ENCODE measurements around the gene ESPN.
A peak's percentile ranks its signal among the peaks of the same experiment; 100 is the strongest.

- peak in 1 of 11 experiments; percentile 6 for TF ChIP-seq CTCF (IDR thresholded peaks at IDR 0.05 in 8 of 11, conservative IDR thresholded peaks at IDR 0.05 in 3 of 11)
- TF ChIP-seq POLR2AphosphoS5 (IDR thresholded peaks at IDR 0.05) = peak; percentile 86 to 91 (median 91)
- TF ChIP-seq POLR2A (IDR thresholded peaks at IDR 0.05) = no peak
Measured at GRCh38 chr1:6502000-6502891, 77.7 kb downstream of the ESPN start.

Measured in spleen (tissue), 7 donors.